SJSA1 (cell line): ENCODE measurements around the gene PLXDC2. TPM values are rescaled to one million over a fixed set of nuclear protein-coding genes. Genes with fewer than 3 reads are reported as not detected.
"Not testable (repeated sequence)": the region's sequence is repeated elsewhere in the genome, so short reads cannot be mapped to it uniquely, and the experiment has no call there.

Source experiments
- DNase-seq, 2 experiments: peaks; one replicate each; pipeline ENCODE4 v3.0.0-alpha.2; 2015 to 2020; ENCODE audit warnings: low spot score in 2 of 2, low read depth in 1 of 2
- H3K27ac ChIP-seq: fragments of 250-450 bp; sonication (Bioruptor Pico); 2 replicates; pipeline ENCODE4 v1.5.1; 2020; ENCODE audit warnings: mild to moderate bottlenecking, moderate library complexity
- H3K27me3 ChIP-seq: fragments of 250-450 bp; sonication (Bioruptor Pico); replicated peaks from 2 replicates; pipeline ENCODE4 v1.5.1; 2020; ENCODE audit warnings: mild to moderate bottlenecking, moderate library complexity
- H3K36me3 ChIP-seq: fragments of 250-450 bp; sonication (Bioruptor Pico); 2 replicates; pipeline ENCODE4 v1.5.1; 2020; ENCODE audit warnings: mild to moderate bottlenecking
- H3K4me1 ChIP-seq: fragments of 250-450 bp; sonication (Bioruptor Pico); replicated peaks from 2 replicates; pipeline ENCODE4 v1.6.1; 2021; ENCODE audit warnings: mild to moderate bottlenecking
- H3K4me3 ChIP-seq: fragments of 250-450 bp; sonication (Bioruptor Pico); 2 replicates; pipeline ENCODE4 v1.5.1; 2020; ENCODE audit warnings: mild to moderate bottlenecking
- H3K9me3 ChIP-seq: fragments of 250-450 bp; sonication (Bioruptor Pico); replicated peaks from 2 replicates; pipeline ENCODE4 v1.5.1; 2020; ENCODE audit warnings: mild to moderate bottlenecking
- total RNA-seq: library from RNA; depleted of rRNA; stranded (reverse); fragments of >200 nt; shearing (Covaris generic); gene quantifications from 2 replicates; pipeline ENCODE4 v1.2.3, GENCODE V29; 2014

The PLXDC2 gene
- total RNA-seq, 1 experiment from 2014 or later, result 0.66 TPM

DNA sequence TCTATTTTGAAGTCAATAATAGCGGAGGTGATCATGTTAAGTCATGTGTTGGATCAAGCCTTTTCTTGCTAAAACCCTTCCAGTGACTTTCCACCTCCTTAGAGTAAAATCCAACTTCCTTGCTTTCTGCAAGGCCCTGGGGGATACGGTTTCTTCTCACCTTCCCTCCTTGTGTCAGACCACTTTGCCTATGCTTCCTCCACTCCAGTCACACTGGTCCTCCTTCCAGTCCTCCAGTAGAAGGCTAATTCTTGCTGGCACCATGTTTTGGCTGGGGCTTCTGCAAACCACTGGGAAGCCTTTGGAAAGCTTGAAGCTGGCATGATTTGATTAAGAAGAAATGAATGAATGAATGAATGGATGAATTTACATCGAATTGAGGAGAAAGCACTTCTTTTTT, 169.5 kb downstream of the PLXDC2 start:
- no peaks in the 10 kb centered on the region for H3K27me3 ChIP-seq
- H3K4me3 ChIP-seq, result no peak overlapping the region
- no peak overlapping the region for H3K27ac ChIP-seq
- no peak for DNase-seq
- H3K4me1 ChIP-seq, result no peaks in the 10 kb centered on the region
- no peaks in the 10 kb centered on the region for H3K36me3 ChIP-seq
- H3K9me3 ChIP-seq, result no peaks in the 10 kb centered on the region

DNA sequence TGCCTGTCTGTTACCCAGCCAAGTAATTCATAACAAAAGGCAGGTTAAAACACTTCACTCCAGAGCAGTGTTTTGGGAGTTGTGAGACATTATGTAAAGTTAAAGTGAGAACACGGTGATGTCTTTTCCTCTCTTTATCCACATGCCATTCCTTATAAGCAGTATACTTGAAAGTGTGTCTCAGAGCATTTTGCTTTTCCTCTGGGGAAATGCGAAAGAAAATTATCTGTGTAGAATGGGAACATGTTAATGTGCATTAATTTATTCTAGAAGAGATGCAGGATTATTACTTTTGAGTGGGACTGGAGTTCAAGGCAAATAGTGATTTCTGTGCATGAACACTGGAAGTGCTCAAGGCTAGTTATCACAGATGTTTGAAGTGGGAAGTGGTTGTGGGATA, 170.4 kb downstream of the PLXDC2 start:
- H3K9me3 ChIP-seq, result no peaks in the 10 kb centered on the region
- no peak overlapping the region for H3K4me3 ChIP-seq
- H3K36me3 ChIP-seq, result no peaks in the 10 kb centered on the region
- DNase-seq, result no peak
- no peaks in the 10 kb centered on the region for H3K4me1 ChIP-seq
- no peak overlapping the region for H3K27ac ChIP-seq
- no peaks in the 10 kb centered on the region for H3K27me3 ChIP-seq

DNA sequence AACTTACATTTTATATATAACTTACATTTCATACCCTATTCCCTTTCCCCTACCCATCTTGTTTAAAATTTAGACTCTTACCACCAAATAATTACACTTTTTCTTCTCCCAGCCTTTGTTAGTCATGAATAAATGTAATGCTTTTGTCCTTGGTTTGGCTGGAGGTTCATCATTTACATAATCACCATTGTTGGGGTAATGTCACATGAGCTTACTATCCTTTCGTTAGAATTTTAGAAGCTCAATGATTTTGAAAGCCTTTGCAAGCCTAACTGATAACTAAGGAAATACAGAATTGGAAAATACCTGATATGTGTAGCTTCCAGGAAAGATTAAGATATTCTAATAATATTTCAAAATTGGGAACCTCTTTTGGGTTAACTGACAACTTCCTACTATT, 171.7 kb downstream of the PLXDC2 start:
- no peak overlapping the region for H3K4me3 ChIP-seq
- no peaks in the 10 kb centered on the region for H3K27me3 ChIP-seq
- no peaks in the 10 kb centered on the region for H3K9me3 ChIP-seq
- no peak for DNase-seq
- no peaks in the 10 kb centered on the region for H3K36me3 ChIP-seq
- H3K4me1 ChIP-seq, result no peaks in the 10 kb centered on the region
- H3K27ac ChIP-seq, result no peak overlapping the region

DNA sequence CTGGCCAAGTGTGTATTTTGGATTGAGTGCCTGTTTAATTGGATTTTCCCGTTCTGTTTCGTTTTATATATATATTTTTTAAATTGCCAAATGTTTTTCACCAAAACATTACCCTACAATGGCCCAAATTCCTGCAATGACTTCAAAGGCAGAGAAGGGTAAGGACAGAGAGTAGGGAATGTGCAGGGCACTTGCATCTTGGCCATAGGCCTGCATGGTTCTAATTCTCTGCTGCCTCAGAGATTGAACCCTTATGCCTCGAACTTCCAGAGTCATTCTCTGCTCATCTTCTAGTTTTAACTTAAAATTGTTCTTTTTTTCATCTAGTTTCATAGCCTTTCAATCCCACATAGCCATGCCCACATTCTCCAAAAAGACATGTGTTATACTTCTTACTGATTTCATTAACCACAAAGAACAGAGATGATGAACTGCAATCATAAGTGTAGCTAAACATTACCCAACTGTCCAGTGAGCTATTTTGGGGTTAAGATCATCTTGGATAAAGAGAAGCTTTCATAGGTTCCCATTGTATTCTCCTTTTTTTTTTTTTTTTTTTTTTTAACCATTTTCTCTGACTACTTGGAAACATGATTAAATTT, 177.6 kb downstream of the PLXDC2 start:
- H3K36me3 ChIP-seq, result no peaks in the 10 kb centered on the region
- no peak overlapping the region for H3K4me3 ChIP-seq
- no peaks in the 10 kb centered on the region for H3K27me3 ChIP-seq
- no peaks in the 10 kb centered on the region for H3K9me3 ChIP-seq
- H3K4me1 ChIP-seq, result no peaks in the 10 kb centered on the region
- no peak for DNase-seq
- H3K27ac ChIP-seq, result no peak overlapping the region

DNA sequence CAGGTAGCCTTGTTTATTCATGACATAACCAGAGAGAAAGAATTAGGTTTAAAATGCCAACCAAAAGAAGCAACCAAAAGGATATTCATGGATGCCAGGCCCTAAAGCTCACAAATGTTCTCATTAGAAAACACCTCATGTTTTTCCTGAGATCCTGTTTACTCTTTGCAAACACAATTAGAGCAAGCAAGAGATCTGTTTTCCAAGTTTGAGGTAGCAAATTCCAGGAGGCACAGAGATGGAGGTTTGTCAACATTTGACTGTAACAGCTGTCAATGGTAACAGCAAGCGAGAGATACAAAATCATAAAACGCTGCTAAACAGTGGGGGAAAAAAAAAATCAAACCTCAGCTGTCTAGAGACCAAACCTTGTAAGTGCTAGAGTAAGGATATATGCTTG, 182.2 kb downstream of the PLXDC2 start:
- no peaks in the 10 kb centered on the region for H3K27me3 ChIP-seq
- no peaks in the 10 kb centered on the region for H3K4me1 ChIP-seq
- no peaks in the 10 kb centered on the region for H3K36me3 ChIP-seq
- H3K27ac ChIP-seq, result no peak overlapping the region
- DNase-seq, result no peak
- no peak overlapping the region for H3K4me3 ChIP-seq
- H3K9me3 ChIP-seq, result no peaks in the 10 kb centered on the region

DNA sequence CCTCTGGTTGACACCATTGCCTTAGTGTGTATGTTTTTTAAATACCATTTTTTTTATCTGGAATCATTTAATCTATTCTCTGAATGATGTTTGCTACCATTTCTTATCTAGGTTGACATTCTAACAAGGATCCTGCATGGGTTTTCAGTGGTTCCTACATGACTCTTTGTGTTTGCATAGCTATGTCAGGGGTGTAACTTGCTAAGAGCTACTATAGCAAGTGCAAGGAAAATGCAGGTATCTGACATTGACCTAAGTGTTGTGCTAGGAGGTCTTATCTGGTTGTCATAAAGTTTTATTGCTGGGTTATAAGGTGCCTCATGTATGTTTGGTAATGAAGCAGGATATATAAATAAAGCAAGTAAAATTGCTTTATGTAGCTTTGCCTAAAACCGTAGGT, 183.2 kb downstream of the PLXDC2 start:
- no peak for DNase-seq
- no peaks in the 10 kb centered on the region for H3K4me1 ChIP-seq
- H3K9me3 ChIP-seq, result no peaks in the 10 kb centered on the region
- H3K4me3 ChIP-seq, result no peak overlapping the region
- no peak overlapping the region for H3K27ac ChIP-seq
- no peaks in the 10 kb centered on the region for H3K27me3 ChIP-seq
- H3K36me3 ChIP-seq, result no peaks in the 10 kb centered on the region

DNA sequence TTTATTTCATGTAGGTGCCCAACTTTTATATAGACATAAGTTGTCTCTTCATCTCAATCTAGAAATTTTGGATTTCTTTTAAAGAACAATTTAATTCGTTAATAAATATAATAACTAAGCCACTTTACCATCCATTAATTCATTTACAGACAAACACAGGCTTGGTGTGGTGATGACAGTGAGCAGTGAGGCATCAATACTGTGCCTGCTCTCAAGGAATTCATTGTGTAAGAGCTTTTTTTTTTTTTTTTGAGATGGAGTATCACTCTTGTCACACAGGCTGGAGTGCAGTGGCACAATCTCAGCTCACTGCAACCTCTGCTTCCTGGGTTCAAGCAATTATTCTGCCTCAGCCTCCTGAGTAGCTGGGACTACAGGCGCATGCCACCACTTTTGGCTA, 185.8 kb downstream of the PLXDC2 start:
- not testable (repeated sequence) for H3K4me3 ChIP-seq, H3K27me3 ChIP-seq, H3K36me3 ChIP-seq, H3K27ac ChIP-seq, H3K4me1 ChIP-seq, H3K9me3 ChIP-seq, DNase-seq

DNA sequence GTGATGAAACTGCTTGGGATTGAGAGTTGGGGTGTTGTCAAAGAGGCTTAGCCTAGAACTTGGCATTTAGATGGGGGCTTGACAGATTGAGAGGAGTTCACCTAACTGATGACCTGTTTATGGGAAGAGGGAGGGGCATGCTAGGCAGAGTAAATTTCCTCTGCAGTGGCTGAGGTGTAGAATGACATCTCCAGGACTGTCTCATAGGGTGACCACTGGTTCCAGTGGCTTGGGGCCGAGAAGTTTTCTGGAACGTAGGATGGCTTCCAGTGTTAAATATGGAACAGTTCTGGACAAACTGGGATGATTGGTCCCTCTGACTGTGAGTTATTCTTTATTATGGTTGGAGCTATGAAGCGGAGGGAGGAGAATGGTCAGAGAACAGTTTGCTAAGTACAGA, 186.4 kb downstream of the PLXDC2 start:
- no peak overlapping the region for H3K27ac ChIP-seq
- H3K9me3 ChIP-seq, result no peaks in the 10 kb centered on the region; the same call in 1 of the 2 replicates
- no peak overlapping the region for H3K4me3 ChIP-seq

DNA sequence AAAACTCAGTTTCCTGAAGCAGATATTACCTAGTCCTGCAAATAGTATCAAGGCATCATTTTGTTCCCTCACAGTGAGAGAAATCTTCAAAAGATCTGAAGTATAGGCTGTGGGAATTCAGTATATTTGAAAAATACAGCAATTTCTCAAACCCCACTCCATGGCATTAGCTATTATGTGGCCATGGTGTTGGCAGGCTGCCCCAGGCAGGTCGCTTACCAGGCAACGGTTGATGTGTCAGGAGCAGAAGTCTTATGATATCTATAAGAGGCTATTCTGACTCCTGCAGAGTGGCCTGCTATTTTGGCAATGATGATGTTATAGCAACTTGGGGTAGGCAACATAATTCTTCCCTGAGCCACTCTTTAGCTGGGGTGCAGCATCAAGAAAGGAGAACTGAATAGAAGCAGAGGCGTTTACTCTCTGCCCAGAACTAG, 187.9 kb downstream of the PLXDC2 start:
- Histone ChIP-seq H3K9me3 (no peaks in the 10 kb centered on the region; the same call in 1 of the 2 replicates), H3K36me3 (no peaks in the 10 kb centered on the region), H3K27ac (no peak overlapping the region), H3K4me3 (no peak overlapping the region), H3K4me1 (no peaks in the 10 kb centered on the region), H3K27me3 (no peaks in the 10 kb centered on the region)
- DNase-seq, result no peak

More for the DNA sequence above, 186.4 kb downstream of the PLXDC2 start:
- Histone ChIP-seq H3K36me3 (no peaks in the 10 kb centered on the region), H3K27me3 (no peaks in the 10 kb centered on the region), H3K4me1 (no peaks in the 10 kb centered on the region)
- no peak for DNase-seq

DNA sequence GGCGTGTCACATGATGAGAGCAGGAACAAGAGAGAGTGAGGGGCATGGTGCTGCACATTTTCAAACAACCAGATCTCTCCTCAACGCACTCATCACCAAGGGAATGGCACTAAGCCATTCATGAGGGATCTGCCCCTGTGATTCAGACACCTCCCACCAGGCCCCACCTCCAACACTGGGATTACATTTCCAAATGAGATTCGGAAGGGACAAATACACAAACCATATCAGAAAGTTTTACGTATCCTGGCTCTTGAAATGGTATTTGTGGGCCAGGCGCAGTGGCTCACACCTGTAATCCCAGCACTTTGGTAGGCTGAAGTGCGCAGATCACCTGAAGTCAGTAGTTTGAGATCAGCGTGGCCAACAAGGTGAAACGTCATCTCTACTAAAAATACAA, 189.4 kb downstream of the PLXDC2 start:
- H3K27me3 ChIP-seq, result no peaks in the 10 kb centered on the region
- H3K27ac ChIP-seq, result no peak overlapping the region
- no peaks in the 10 kb centered on the region for H3K36me3 ChIP-seq
- H3K4me1 ChIP-seq, result no peaks in the 10 kb centered on the region
- no peak for DNase-seq
- H3K4me3 ChIP-seq, result no peak overlapping the region
- H3K9me3 ChIP-seq, result no peaks in the 10 kb centered on the region; the same call in none of the 2 replicates

DNA sequence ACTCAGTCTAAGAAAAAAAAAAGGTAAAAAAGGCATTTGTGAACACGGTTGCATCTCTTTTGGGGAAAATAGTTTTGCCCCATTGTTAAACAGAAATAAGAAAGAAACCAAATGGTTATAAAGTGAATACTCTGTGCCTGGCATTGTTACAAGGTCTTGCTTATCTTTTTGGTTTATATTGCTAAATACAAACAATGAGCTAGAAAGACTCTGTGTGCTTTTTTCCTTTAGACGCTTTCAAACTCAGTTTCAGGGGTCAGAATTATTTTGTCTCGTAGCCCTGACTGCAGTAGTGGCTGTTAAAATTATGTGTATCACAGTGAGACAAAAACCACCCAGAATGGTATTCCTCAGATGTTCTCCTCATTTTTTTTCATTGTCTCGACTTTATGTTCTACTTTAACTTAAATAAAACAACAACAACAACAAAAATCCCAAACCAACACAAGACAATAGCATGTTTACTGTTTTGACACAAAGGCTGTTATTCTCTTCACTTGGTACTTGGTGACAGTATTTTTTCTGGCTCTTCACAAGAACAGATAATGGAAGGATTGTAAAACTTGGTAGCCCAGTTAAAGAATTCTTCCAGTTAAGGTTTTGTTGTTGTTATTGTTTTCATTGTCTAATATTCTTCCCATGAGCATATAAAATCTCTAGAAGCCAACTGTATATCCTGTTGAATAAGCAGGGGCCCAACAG, 190.1 kb downstream of the PLXDC2 start:
- no peak for DNase-seq
- no peak overlapping the region for H3K4me3 ChIP-seq
- H3K27me3 ChIP-seq, result no peaks in the 10 kb centered on the region
- H3K27ac ChIP-seq, result no peak overlapping the region
- H3K36me3 ChIP-seq, result no peaks in the 10 kb centered on the region
- H3K4me1 ChIP-seq, result no peaks in the 10 kb centered on the region
- no peaks in the 10 kb centered on the region; the same call in none of the 2 replicates for H3K9me3 ChIP-seq

DNA sequence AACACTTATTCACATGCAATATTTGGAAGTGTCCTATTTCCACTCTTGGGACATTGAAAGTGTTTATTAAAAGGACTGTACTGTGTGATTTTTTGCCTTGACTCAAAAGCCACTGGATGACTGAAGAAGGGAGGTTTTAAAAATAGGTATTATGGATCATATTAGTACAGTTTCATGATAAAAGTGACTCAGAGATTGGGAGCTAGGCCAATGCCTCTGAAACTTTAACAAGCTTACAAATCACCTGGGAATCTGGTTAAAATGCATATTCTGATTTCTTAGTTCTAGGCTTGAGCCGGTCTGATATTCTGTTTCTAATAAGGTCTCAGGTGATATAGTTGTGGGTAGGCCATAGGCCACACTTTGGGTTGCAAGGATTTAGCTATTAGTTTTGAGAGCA, 191.2 kb downstream of the PLXDC2 start:
- H3K27ac ChIP-seq, result no peak overlapping the region
- H3K4me1 ChIP-seq, result no peaks in the 10 kb centered on the region
- no peaks in the 10 kb centered on the region for H3K27me3 ChIP-seq
- H3K9me3 ChIP-seq, result no peaks in the 10 kb centered on the region; the same call in none of the 2 replicates
- no peak for DNase-seq
- no peaks in the 10 kb centered on the region for H3K36me3 ChIP-seq
- H3K4me3 ChIP-seq, result no peak overlapping the region

DNA sequence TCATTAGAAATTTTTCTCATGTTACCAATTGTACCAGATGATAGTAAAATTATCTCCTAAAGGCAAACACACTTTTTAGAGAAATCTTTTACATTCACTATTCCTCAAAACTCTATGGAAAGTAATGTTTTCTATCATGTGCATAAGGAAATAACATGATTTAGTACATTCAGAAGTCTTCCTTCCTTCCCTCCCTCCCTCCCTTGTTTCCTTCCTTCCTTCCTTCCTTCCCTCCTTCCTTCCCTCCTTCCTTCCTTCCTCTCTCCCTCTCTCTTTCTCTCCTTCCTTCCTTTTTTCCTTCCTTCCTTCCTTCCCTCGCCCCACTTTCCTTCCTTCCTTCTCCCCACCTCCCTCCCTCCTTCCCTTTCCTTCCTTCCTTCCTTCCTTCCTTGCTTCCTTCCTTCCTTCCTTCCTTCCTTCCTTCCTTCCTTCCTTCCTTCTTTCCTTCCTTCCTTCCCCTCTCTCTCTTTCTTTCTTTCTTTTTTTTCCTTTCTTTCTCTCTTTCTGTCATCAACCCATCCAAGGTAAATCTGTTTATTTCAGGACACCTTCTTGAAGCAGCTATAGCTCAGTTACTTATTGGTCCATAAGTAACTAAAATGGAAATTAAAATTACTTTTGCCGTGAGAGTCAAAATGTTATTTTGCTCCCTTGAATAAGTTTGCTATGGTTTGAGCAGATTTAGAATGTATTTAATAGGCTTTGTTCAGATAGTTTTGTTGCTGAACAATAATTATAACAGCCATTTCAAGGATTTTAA, 197.9 kb downstream of the PLXDC2 start:
- Histone ChIP-seq H3K36me3 (no peaks in the 10 kb centered on the region), H3K27ac (no peak overlapping the region), H3K9me3 (no peaks in the 10 kb centered on the region; the same call in 1 of the 2 replicates), H3K4me3 (no peak overlapping the region), H3K4me1 (no peaks in the 10 kb centered on the region), H3K27me3 (no peaks in the 10 kb centered on the region)
- no peak for DNase-seq

DNA sequence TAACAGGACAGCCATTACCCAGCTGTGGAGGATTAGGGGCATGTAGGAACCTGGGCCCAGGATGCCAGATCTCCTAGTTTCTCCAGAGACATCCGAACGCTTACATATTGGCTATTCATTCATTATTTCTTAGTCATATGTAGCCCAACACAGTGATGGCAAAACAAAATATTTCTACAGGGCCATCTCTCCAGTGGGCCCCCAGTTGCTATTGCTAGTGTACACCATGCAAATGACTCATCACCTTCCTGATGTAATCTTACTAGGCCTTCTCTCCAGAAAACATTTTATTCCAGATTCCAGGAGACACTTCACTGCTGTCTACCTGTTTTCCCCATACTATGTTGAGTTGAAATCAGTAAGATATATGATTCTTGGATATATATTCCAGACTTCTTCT, 201.7 kb downstream of the PLXDC2 start:
- Histone ChIP-seq H3K4me3 (no peak overlapping the region), H3K27ac (no peak overlapping the region), H3K36me3 (no peaks in the 10 kb centered on the region), H3K9me3 (no peaks in the 10 kb centered on the region), H3K27me3 (no peaks in the 10 kb centered on the region), H3K4me1 (no peaks in the 10 kb centered on the region)
- no peak for DNase-seq
